ENCODE results near the gene PLAGL1. TPM values are rescaled to one million over a fixed set of nuclear protein-coding genes. Genes with fewer than 3 reads are reported as not detected.

The PLAGL1 gene
- total RNA-seq, 1 donor = 12.1 TPM

DNA sequence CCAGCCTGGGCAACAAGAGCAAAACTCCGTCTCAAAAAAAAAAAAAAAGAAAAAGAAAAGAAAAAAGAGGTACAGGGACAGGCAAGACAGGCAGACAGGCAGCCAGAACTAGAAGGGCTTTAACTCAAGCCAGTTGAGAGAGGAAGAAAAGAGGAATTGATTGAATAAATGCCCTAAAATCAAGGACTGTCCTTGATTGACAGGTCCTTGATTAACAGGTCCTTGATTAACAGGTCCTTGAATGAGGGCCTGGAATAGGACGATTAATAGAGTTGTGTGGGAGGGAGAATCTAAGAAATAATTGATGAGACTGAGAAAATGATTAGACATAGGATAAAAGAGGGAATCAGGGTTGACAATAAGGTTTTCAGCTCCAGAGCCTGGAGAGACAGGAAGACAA is 107.7 kb downstream of the PLAGL1 start:
- TF ChIP-seq, protein P1, sequence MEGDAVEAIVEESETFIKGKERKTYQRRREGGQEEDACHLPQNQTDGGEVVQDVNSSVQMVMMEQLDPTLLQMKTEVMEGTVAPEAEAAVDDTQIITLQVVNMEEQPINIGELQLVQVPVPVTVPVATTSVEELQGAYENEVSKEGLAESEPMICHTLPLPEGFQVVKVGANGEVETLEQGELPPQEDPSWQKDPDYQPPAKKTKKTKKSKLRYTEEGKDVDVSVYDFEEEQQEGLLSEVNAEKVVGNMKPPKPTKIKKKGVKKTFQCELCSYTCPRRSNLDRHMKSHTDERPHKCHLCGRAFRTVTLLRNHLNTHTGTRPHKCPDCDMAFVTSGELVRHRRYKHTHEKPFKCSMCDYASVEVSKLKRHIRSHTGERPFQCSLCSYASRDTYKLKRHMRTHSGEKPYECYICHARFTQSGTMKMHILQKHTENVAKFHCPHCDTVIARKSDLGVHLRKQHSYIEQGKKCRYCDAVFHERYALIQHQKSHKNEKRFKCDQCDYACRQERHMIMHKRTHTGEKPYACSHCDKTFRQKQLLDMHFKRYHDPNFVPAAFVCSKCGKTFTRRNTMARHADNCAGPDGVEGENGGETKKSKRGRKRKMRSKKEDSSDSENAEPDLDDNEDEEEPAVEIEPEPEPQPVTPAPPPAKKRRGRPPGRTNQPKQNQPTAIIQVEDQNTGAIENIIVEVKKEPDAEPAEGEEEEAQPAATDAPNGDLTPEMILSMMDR (IDR thresholded peaks at IDR 0.05; ENCODE audit: insufficient read depth, low read depth, low read length) = no peak
- no peak for DNase-seq (ENCODE audit: low read depth)
- H3K4me3 ChIP-seq (ENCODE audit: low read depth, low read length) = no peak overlapping the region

DNA sequence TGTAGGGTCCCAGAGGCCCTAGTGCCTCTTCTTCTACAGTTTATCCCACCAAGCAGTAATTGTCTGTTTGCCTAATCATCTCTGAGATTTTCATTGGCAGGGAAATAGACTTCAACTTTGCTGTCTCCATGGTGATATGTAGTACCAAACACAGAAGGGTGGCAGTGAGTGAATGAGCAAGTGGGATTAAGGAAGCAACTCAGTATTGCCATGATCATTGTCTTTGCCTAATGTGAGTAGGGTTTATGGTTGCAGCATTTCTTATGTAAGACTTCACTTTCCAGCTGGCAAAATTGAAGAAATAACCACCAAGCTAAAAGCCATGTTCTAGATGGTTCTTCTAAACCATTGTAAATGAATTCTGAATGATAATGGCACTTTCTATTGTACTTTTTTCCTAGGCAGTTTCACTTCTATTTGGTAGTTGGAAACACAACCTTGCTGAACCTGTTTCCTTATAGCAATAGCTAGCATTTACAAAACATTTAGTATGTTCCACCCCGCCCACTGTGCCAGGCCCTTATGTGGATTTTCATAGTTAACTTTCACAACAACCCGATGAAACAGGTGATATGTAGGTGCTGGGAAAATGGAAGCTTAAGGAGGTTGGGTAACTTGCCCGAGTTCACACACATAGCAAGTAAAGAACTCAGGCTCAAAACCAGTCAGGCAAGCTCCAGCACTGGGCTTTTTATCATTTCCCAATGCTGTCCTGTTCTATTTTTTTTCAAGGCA is 111.8 kb downstream of the PLAGL1 start:
- no peak overlapping the region for H3K4me3 ChIP-seq (ENCODE audit: low read depth, low read length)
- TF ChIP-seq, protein P1 (IDR thresholded peaks at IDR 0.05; ENCODE audit: insufficient read depth, low read depth, low read length) = no peak
- no peak for DNase-seq (ENCODE audit: low read depth)

DNA sequence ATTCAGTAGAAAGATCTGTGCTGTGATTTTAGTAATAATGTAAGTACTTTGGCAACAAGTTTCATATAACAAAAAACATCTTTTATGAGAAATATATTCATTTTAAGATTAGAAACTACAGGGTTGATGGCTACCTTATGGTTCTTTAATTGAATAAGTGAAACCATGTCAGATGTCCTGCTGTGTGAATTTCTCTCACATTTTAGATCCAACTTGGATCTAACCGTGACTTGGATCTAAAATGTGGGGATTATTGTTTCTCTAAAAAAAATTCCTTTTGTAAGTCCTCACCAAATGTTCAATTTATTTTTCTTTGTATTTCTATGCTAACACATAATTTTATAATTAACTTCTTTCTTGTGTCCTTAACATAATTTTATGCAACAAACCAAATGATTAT is 113.4 kb downstream of the PLAGL1 start:
- no peak for DNase-seq (ENCODE audit: low read depth)
- no peak overlapping the region for H3K4me3 ChIP-seq (ENCODE audit: low read depth, low read length)
- TF ChIP-seq, protein P1 (IDR thresholded peaks at IDR 0.05; ENCODE audit: insufficient read depth, low read depth, low read length) = no peak

Small RNA genes lying within 50 kb of the gene (small RNA-seq; reads per million reads assigned to genes)
- not detected for gene RF02143

Other genes with a start within 250 kb of the PLAGL1 start
- 19.6 and 24.2 TPM in 2 replicates for gene LTV1, start 164.9 kb downstream of the PLAGL1 start, total RNA-seq
- gene ZC2HC1B, start 143.8 kb downstream of the PLAGL1 start, total RNA-seq = not detected in 2 replicates
- 78.6 and 92.8 TPM in 2 replicates for gene SF3B5, start 87.3 kb upstream of the PLAGL1 start, total RNA-seq
- 0.97 and 2.2 TPM in 2 replicates for gene STX11, start 142.3 kb upstream of the PLAGL1 start, total RNA-seq